ENCODE data around the gene CCS. TPM values are rescaled to one million over a fixed set of nuclear protein-coding genes. Genes with fewer than 3 reads are reported as not detected.

The CCS gene
- total and polyA plus RNA-seq, 9 of the 15 experiments (the other 6 are each of a cell fraction or from before 2014, with no cell fraction given): 1.1 to 46.6 (median 26.8) TPM

DNA sequence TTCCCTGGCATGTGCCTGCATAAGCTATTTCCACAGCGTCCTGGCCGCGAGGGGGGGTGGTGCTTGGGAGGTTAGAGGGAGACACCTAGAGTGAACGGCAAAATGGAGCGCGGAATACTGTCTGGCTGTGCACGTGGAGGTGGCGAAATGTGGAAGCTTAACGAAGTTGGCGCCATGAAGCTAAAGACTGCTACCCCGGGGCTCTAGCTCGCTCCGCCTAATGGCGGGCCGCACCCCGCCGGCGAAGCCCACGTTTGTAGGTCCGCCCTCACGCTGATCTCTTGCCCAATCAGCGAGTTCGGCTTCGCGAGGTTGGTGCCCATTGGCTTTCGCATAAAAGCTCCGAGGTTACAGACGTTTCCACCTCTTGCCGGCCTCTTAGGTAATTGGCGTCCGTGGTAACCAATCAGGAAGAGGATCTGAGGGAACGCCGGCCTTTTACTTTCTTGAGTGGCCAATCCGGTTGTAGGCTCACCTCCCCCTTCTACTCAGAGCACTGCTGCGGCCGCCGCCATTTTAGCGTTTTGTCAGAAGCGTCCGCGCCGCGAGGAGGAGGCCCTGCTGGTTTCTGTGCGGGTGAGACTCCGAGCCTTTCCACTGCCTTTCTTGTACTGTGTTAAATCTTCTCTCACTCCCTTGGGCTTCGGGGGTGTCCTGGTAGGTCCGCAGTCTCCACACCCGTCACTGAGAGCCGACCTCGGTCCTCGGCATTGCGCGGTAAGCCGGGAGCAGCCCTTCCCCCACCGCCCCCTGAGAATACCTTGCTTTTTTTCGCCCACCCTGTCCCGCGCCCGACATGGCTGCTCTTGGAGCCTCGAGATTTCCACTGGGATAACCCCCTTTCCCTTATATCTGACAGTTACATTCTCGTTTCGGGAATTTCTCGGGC lies 45.4 kb downstream of the CCS start, which contains the start of gene RBM4 (continued):
- TF ChIP-seq, protein P1, sequence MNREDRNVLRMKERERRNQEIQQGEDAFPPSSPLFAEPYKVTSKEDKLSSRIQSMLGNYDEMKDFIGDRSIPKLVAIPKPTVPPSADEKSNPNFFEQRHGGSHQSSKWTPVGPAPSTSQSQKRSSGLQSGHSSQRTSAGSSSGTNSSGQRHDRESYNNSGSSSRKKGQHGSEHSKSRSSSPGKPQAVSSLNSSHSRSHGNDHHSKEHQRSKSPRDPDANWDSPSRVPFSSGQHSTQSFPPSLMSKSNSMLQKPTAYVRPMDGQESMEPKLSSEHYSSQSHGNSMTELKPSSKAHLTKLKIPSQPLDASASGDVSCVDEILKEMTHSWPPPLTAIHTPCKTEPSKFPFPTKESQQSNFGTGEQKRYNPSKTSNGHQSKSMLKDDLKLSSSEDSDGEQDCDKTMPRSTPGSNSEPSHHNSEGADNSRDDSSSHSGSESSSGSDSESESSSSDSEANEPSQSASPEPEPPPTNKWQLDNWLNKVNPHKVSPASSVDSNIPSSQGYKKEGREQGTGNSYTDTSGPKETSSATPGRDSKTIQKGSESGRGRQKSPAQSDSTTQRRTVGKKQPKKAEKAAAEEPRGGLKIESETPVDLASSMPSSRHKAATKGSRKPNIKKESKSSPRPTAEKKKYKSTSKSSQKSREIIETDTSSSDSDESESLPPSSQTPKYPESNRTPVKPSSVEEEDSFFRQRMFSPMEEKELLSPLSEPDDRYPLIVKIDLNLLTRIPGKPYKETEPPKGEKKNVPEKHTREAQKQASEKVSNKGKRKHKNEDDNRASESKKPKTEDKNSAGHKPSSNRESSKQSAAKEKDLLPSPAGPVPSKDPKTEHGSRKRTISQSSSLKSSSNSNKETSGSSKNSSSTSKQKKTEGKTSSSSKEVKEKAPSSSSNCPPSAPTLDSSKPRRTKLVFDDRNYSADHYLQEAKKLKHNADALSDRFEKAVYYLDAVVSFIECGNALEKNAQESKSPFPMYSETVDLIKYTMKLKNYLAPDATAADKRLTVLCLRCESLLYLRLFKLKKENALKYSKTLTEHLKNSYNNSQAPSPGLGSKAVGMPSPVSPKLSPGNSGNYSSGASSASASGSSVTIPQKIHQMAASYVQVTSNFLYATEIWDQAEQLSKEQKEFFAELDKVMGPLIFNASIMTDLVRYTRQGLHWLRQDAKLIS (CRISPR knock-in tag; IDR thresholded peaks at IDR 0.05): no peak
- TF ChIP-seq, protein P2, sequence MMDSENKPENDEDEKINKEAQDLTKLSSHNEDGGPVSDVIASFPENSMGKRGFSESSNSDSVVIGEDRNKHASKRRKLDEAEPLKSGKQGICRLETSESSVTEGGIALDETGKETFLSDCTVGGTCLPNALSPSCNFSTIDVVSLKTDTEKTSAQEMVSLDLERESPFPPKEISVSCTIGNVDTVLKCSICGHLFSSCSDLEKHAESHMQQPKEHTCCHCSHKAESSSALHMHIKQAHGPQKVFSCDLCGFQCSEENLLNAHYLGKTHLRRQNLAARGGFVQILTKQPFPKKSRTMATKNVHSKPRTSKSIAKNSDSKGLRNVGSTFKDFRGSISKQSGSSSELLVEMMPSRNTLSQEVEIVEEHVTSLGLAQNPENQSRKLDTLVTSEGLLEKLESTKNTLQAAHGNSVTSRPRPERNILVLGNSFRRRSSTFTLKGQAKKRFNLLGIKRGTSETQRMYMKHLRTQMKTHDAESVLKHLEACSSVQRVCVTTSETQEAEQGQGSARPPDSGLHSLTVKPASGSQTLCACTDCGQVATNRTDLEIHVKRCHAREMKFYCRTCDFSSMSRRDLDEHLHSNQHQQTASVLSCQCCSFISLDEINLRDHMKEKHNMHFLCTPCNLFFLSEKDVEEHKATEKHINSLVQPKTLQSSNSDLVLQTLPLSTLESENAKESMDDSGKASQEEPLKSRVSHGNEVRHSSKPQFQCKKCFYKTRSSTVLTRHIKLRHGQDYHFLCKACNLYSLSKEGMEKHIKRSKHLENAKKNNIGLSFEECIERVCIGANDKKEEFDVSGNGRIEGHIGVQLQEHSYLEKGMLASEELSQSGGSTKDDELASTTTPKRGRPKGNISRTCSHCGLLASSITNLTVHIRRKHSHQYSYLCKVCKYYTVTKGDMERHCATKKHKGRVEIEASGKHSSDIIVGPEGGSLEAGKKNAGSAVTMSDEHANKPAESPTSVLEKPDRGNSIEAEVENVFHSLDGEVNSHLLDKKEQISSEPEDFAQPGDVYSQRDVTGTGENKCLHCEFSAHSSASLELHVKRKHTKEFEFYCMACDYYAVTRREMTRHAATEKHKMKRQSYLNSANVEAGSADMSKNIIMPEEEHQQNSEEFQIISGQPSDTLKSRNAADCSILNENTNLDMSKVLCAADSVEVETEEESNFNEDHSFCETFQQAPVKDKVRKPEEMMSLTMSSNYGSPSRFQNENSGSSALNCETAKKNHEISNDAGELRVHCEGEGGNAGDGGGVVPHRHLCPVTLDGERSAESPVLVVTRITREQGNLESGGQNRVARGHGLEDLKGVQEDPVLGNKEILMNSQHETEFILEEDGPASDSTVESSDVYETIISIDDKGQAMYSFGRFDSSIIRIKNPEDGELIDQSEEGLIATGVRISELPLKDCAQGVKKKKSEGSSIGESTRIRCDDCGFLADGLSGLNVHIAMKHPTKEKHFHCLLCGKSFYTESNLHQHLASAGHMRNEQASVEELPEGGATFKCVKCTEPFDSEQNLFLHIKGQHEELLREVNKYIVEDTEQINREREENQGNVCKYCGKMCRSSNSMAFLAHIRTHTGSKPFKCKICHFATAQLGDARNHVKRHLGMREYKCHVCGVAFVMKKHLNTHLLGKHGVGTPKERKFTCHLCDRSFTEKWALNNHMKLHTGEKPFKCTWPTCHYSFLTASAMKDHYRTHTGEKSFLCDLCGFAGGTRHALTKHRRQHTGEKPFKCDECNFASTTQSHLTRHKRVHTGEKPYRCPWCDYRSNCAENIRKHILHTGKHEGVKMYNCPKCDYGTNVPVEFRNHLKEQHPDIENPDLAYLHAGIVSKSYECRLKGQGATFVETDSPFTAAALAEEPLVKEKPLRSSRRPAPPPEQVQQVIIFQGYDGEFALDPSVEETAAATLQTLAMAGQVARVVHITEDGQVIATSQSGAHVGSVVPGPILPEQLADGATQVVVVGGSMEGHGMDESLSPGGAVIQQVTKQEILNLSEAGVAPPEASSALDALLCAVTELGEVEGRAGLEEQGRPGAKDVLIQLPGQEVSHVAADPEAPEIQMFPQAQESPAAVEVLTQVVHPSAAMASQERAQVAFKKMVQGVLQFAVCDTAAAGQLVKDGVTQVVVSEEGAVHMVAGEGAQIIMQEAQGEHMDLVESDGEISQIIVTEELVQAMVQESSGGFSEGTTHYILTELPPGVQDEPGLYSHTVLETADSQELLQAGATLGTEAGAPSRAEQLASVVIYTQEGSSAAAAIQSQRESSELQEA (IDR thresholded peaks at IDR 0.05; ENCODE audit: low read depth): no peak
- TF ChIP-seq PRMT5 (CRISPR knock-in tag; IDR thresholded peaks at IDR 0.05) (no peak), DIDO1 (tag; IDR thresholded peaks at IDR 0.05; ENCODE audit: low read depth) (no peak), HNRNPLL (IDR thresholded peaks at IDR 0.05; ENCODE audit: low read depth, low read length, poor library complexity, severe bottlenecking) (peak; percentile 71), MEF2D (tag; conservative IDR thresholded peaks at IDR 0.05; ENCODE audit: low read depth) (0 out of 2 replicates have a peak, but pooled peaks have one; percentile 36), ZC3H11A (IDR thresholded peaks at IDR 0.05; ENCODE audit: low read depth, low read length) (peak; percentile 68; the same call in 1 of the 2 replicates), ZNF133 (CRISPR knock-in tag; IDR thresholded peaks at IDR 0.05) (no peak), ZNF184 (CRISPR knock-in tag; IDR thresholded peaks at IDR 0.05) (no peak)
- TF ChIP-seq, protein P3, sequence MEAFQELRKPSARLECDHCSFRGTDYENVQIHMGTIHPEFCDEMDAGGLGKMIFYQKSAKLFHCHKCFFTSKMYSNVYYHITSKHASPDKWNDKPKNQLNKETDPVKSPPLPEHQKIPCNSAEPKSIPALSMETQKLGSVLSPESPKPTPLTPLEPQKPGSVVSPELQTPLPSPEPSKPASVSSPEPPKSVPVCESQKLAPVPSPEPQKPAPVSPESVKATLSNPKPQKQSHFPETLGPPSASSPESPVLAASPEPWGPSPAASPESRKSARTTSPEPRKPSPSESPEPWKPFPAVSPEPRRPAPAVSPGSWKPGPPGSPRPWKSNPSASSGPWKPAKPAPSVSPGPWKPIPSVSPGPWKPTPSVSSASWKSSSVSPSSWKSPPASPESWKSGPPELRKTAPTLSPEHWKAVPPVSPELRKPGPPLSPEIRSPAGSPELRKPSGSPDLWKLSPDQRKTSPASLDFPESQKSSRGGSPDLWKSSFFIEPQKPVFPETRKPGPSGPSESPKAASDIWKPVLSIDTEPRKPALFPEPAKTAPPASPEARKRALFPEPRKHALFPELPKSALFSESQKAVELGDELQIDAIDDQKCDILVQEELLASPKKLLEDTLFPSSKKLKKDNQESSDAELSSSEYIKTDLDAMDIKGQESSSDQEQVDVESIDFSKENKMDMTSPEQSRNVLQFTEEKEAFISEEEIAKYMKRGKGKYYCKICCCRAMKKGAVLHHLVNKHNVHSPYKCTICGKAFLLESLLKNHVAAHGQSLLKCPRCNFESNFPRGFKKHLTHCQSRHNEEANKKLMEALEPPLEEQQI (IDR thresholded peaks at IDR 0.05): no peak
